ENCODE measurements around the gene WDR33. TPM values are rescaled to one million over a fixed set of nuclear protein-coding genes. Genes with fewer than 3 reads are reported as not detected.

The WDR33 gene
- total and polyA plus RNA-seq, 2 of the 4 experiments (the other 2 are of a cell fraction), result 19.6 to 41.2 TPM

- CTCF ChIA-PET, result no interaction called here
- no peak overlapping the region for H2BK5ac ChIP-seq (ENCODE audit: low read depth, low read length, poor library complexity, severe bottlenecking)
Observed at GRCh38 chr2:127658641-127659407, 152.1 kb downstream of the WDR33 start.

More at GRCh38 chr2:127658641-127659407, 152.1 kb downstream of the WDR33 start:
- no peak for ATAC-seq (ENCODE audit: low read depth)
- peaks cover 28% of the 10 kb centered on the region for H3K9me1 ChIP-seq (ENCODE audit: insufficient read depth, low read length)
- no peaks in the 10 kb centered on the region for H3K27me3 ChIP-seq (ENCODE audit: control insufficient read depth, insufficient read depth, low read length)
- H3K18ac ChIP-seq (ENCODE audit: low read depth, low read length), result no peak overlapping the region
- no peak overlapping the region for H2BK15ac ChIP-seq (ENCODE audit: low read depth, low read length)
- no peak overlapping the region for H2AFZ ChIP-seq (replicated peaks; ENCODE audit: low read length, poor library complexity)
- H3K36me3 ChIP-seq (ENCODE audit: control insufficient read depth, insufficient read depth, low read length), result peaks cover 16% of the 10 kb centered on the region
- WGBS, 2 experiments (ENCODE audit: extremely low coverage in 2 of 2, insufficient read length in 1 of 2), result 84% methylated on average over 12 of the region's 20 CpGs; no CpG with 5 or more reads in 1 of the 2 experiments
- POLR2A ChIA-PET (ENCODE audit: unreplicated experiment), result no interaction called here
- H3K9ac ChIP-seq (ENCODE audit: low read depth, low read length), result no peak overlapping the region
- TF ChIP-seq SMC3 (IDR thresholded peaks at IDR 0.05; ENCODE audit: low read depth, low read length) (no peak), CEBPB (IDR thresholded peaks at IDR 0.05; ENCODE audit: low read depth, low read length) (peak; percentile 44; the same call in 1 of the 2 replicates)
- H3K4me3 ChIP-seq (ENCODE audit: insufficient read depth, low read depth, low read length), result no peak overlapping the region
- H2BK120ac ChIP-seq (ENCODE audit: low read depth, low read length), result no peak overlapping the region
- no peak overlapping the region for H2AK9ac ChIP-seq (replicated peaks; ENCODE audit: low read depth, low read length, poor library complexity)
- intact Hi-C loops (cut with micrococcal nuclease) (no loop called here), in situ Hi-C loops (cut with MboI; ENCODE audit: low sequenced_read_pairs) (no loop called here), dilution Hi-C loops (cut with HindIII; ENCODE audit: low sequenced_read_pairs, unreplicated experiment) (no loop called here)
- no peak overlapping the region for H3K4ac ChIP-seq (ENCODE audit: low read depth, low read length)
- no peak overlapping the region for H4K8ac ChIP-seq (ENCODE audit: low read depth in 2 of 2, low read length in 2 of 2)
- H4K20me1 ChIP-seq (ENCODE audit: insufficient read depth, low read length), result peaks cover 69% of the 10 kb centered on the region
- no peak for DNase-seq
- H3K4me1 ChIP-seq (ENCODE audit: control insufficient read depth, insufficient read depth, low read length), result peaks cover 14% of the 10 kb centered on the region
- H2BK20ac ChIP-seq (ENCODE audit: low read depth, low read length), result no peak overlapping the region
- H2AK5ac ChIP-seq (ENCODE audit: low read depth, low read length), result no peak overlapping the region
- H3K14ac ChIP-seq (replicated peaks; ENCODE audit: low read depth, low read length), result no peak overlapping the region
- no peak overlapping the region for H3K23ac ChIP-seq (ENCODE audit: low read depth, low read length)
- no TSS peak for BruUV-seq (replicated peaks)
- H3K27ac ChIP-seq (ENCODE audit: insufficient read depth, low read length), result no peak overlapping the region
- peaks cover 19 to 61% of the 10 kb centered on the region in 2 experiments for H3K79me1 ChIP-seq (ENCODE audit: low read depth in 1 of 2, low read length in 2 of 2)
- H3K56ac ChIP-seq (ENCODE audit: extremely low read depth, insufficient read depth, low read length), result no peak overlapping the region
- peaks cover 2% of the 10 kb centered on the region; the same call in 1 of the 2 replicates for H3K9me3 ChIP-seq (ENCODE audit: control insufficient read depth, insufficient read depth, low read length)
- H3K4me2 ChIP-seq (ENCODE audit: low read depth, low read length), result no peak overlapping the region
- H4K5ac ChIP-seq (ENCODE audit: low read depth, low read length), result no peak overlapping the region
- H4K91ac ChIP-seq (ENCODE audit: insufficient read depth, low read depth, low read length), result no peak overlapping the region
